IMR-90 (cell line): ENCODE results near the gene RSPH3. TPM values are rescaled to one million over a fixed set of nuclear protein-coding genes. Genes with fewer than 3 reads are reported as not detected.

Experiments
- ATAC-seq: fragments of 200-7000 bp; cut with Tn5 transposase; 2 replicates; pipeline ENCODE4 v1.9.1; 2020; ENCODE audit warnings: low read depth, mild to moderate bottlenecking, moderate library complexity
- BruUV-seq: library from RNA; stranded (reverse); fragments of 400-500 nt; replicated peaks from 2 replicates; lab custom pipeline; 2021; lab: Mats Ljungman, UMichigan
- CTCF ChIA-PET: fragments of 300-600 bp; formaldehyde crosslinking; extraction: SDS; loops from one replicate; lab custom pipeline; 2021; ENCODE audit warnings: antibody characterized with exemption; lab: Yijun Ruan, JAX
- POLR2A ChIA-PET: fragments of 300-600 bp; sonication (Branson Sonifier 250); formaldehyde crosslinking; loops from one replicate; lab custom pipeline; 2022; ENCODE audit warnings: antibody characterized with exemption; ENCODE audit not compliant: unreplicated experiment; lab: Charles Lee
- DNase-seq: peaks from one replicate; pipeline ENCODE4 v3.0.0; 2013
- H2AFZ ChIP-seq: replicated peaks from 2 replicates; pipeline ENCODE3; 2013; ENCODE audit warnings: low read length, mild to moderate bottlenecking; ENCODE audit not compliant: poor library complexity
- H2AK5ac ChIP-seq: 2 replicates; pipeline ENCODE4 v1.6.1; 2013; ENCODE audit warnings: low read depth, low read length, inconsistent platforms
- H2AK9ac ChIP-seq: replicated peaks from 2 replicates; pipeline ENCODE3; 2013; ENCODE audit warnings: mild to moderate bottlenecking, low read depth, low read length, moderate library complexity; ENCODE audit not compliant: poor library complexity
- H2BK120ac ChIP-seq: 2 replicates; pipeline ENCODE4 v1.6.1; 2013; ENCODE audit warnings: low read depth, low read length, inconsistent platforms
- H2BK15ac ChIP-seq: 3 replicates; pipeline ENCODE4 v1.6.1; 2013; ENCODE audit warnings: low read depth, low read length, inconsistent platforms
- H2BK20ac ChIP-seq: 2 replicates; pipeline ENCODE4 v1.6.1; 2013; ENCODE audit warnings: low read depth, mild to moderate bottlenecking, inconsistent platforms, low read length, moderate library complexity
- H2BK5ac ChIP-seq: 2 replicates; pipeline ENCODE4 v1.6.1; 2013; ENCODE audit warnings: mild to moderate bottlenecking, low read depth, low read length, inconsistent platforms; ENCODE audit not compliant: poor library complexity, severe bottlenecking
- H3K14ac ChIP-seq: replicated peaks from 2 replicates; pipeline ENCODE4 v1.6.1; 2013; ENCODE audit warnings: low read depth, low read length, inconsistent platforms
- H3K18ac ChIP-seq: 2 replicates; pipeline ENCODE4 v1.6.1; 2013; ENCODE audit warnings: low read depth, low read length, control low read depth
- H3K23ac ChIP-seq: 2 replicates; pipeline ENCODE4 v1.6.1; 2013; ENCODE audit warnings: low read depth, low read length, inconsistent platforms
- H3K27ac ChIP-seq: 2 replicates; pipeline ENCODE4 v1.5.1; 2013; ENCODE audit warnings: mild to moderate bottlenecking, control low read depth, low read length; ENCODE audit not compliant: insufficient read depth
- H3K27me3 ChIP-seq: 2 replicates; pipeline ENCODE4 v1.6.1; 2013; ENCODE audit warnings: low read length; ENCODE audit not compliant: control insufficient read depth, insufficient read depth
- H3K36me3 ChIP-seq: 2 replicates; pipeline ENCODE4 v1.6.1; 2013; ENCODE audit warnings: low read length, mixed read lengths; ENCODE audit not compliant: control insufficient read depth, insufficient read depth
- H3K4ac ChIP-seq: 2 replicates; pipeline ENCODE4 v1.6.1; 2013; ENCODE audit warnings: low read depth, low read length, inconsistent platforms
- H3K4me1 ChIP-seq: 2 replicates; pipeline ENCODE4 v1.6.1; 2013; ENCODE audit warnings: low read length, mixed read lengths; ENCODE audit not compliant: control insufficient read depth, insufficient read depth
- H3K4me2 ChIP-seq: 2 replicates; pipeline ENCODE4 v1.6.1; 2013; ENCODE audit warnings: low read depth, mild to moderate bottlenecking, control low read depth, low read length, moderate library complexity
- H3K4me3 ChIP-seq: 2 replicates; pipeline ENCODE4 v1.5.1; 2013; ENCODE audit warnings: low read depth, mild to moderate bottlenecking, control low read depth, low read length, moderate library complexity; ENCODE audit not compliant: insufficient read depth
- H3K56ac ChIP-seq: 2 replicates; pipeline ENCODE4 v1.6.1; 2013; ENCODE audit warnings: low read length, inconsistent platforms; ENCODE audit not compliant: insufficient read depth; ENCODE audit errors: extremely low read depth
- H3K79me1 ChIP-seq, 2 experiments: 2 replicates each; pipeline ENCODE4 v1.6.1; 2013; ENCODE audit warnings: low read length in 2 of 2, inconsistent platforms in 1 of 2, low read depth in 1 of 2
- H3K9ac ChIP-seq: 2 replicates; pipeline ENCODE4 v1.6.1; 2013; ENCODE audit warnings: low read depth, low read length, control low read depth
- H3K9me1 ChIP-seq: 2 replicates; pipeline ENCODE4 v1.6.1; 2013; ENCODE audit warnings: low read length, inconsistent platforms; ENCODE audit not compliant: insufficient read depth
- H3K9me3 ChIP-seq: 2 replicates; pipeline ENCODE4 v1.6.1; 2013; ENCODE audit warnings: low read length; ENCODE audit not compliant: control insufficient read depth, insufficient read depth
- H4K20me1 ChIP-seq: 2 replicates; pipeline ENCODE4 v1.6.1; 2013; ENCODE audit warnings: low read length, inconsistent platforms; ENCODE audit not compliant: insufficient read depth
- H4K5ac ChIP-seq: 2 replicates; pipeline ENCODE4 v1.6.1; 2013; ENCODE audit warnings: mild to moderate bottlenecking, low read depth, low read length, control low read depth
- H4K8ac ChIP-seq, 2 experiments: 2 replicates each; pipeline ENCODE4 v1.6.1; 2013; ENCODE audit warnings: low read depth in 2 of 2, low read length in 2 of 2, control low read depth in 1 of 2, inconsistent platforms in 1 of 2
- H4K91ac ChIP-seq: 2 replicates; pipeline ENCODE4 v1.6.1; 2013; ENCODE audit warnings: low read depth, low read length, inconsistent platforms; ENCODE audit not compliant: insufficient read depth
- CEBPB ChIP-seq: IDR thresholded peaks from 2 replicates; pipeline ENCODE4 v1.6.1; 2012; ENCODE audit warnings: low read depth, low read length, improper control_type of control experiment
- MAFK ChIP-seq: IDR thresholded peaks from 2 replicates; pipeline ENCODE4 v1.6.1; 2012; ENCODE audit warnings: low read depth, low read length, improper control_type of control experiment
- MXI1 ChIP-seq: IDR thresholded peaks from 2 replicates; pipeline ENCODE4 v1.6.1; 2012; ENCODE audit warnings: low read depth, mild to moderate bottlenecking, low read length, moderate library complexity, borderline replicate concordance
- POLR2A ChIP-seq: IDR thresholded peaks from 2 replicates; pipeline ENCODE4 v1.6.1; 2012; ENCODE audit warnings: mild to moderate bottlenecking, low read depth, low read length
- WGBS, 2 experiments: methylation state at CpG; one replicate each; pipeline versions ENCODE4 v1.1.5 to v1.1.7; 2013; ENCODE audit warnings: missing lambda C conversion rate in 2 of 2; ENCODE audit not compliant: insufficient read length in 1 of 2; ENCODE audit errors: extremely low coverage in 2 of 2; 5-methylcytosine and 5-hydroxymethylcytosine counted together
- dilution Hi-C: fragments of 300-500 bp; cut with HindIII; formaldehyde crosslinking; loops from one replicate; pipeline ENCODE4 v1.14.3; 2018; ENCODE audit warnings: low sequenced_read_pairs; ENCODE audit not compliant: unreplicated experiment
- in situ Hi-C: fragments of 300-500 bp; cut with MboI; formaldehyde crosslinking; loops from 3 replicates; pipeline ENCODE4 v1.14.3; 2019; ENCODE audit warnings: low sequenced_read_pairs, inconsistent platforms, mixed read lengths
- intact Hi-C: fragments of 100-400 bp; cut with micrococcal nuclease; formaldehyde crosslinking; loops from 2 replicates; pipeline ENCODE4 v1.10.0; 2022
- polyA plus RNA-seq, 3 experiments: library from polyadenylated mRNA; depleted of rRNA; stranded (reverse); fragments of >200 nt; gene quantifications; 2 replicates each; pipeline ENCODE4 v1.2.3, GENCODE V29; 2012; ENCODE audit warnings: low replicate concordance in 1 of 3
- total RNA-seq: library from RNA; depleted of rRNA; stranded (reverse); fragments of >200 nt; gene quantifications from 2 replicates; pipeline ENCODE4 v1.2.3, GENCODE V29; 2012

The RSPH3 gene
- total and polyA plus RNA-seq, 2 of the 4 experiments (the other 2 are of a cell fraction), result 1.7 to 3.0 TPM

DNA sequence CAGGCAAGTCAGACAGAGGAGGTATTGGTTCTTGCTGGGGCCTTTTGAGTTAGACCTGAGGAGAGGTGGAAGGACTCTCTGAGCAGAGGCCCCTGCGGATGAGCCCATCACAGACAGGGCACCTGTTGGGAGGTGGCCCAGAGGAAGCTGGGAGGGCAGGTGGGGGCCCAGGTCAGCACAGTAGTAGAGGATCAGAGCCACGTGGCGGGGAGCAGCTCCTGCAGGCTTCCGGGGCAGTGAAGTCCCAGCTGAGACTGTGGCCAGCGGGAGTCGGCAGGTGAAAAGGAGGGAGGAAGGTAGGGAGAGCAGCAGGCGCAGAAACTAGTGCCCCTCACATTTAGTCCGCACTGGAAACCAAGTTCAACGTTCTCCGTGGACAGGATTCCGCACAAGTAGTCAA, 61.8 kb downstream of the RSPH3 start:
- Histone ChIP-seq H4K91ac (no peak overlapping the region), H2BK15ac (no peak overlapping the region), H3K14ac (no peak overlapping the region), H2AK5ac (no peak overlapping the region), H2AK9ac (no peak overlapping the region), H3K36me3 (no peaks in the 10 kb centered on the region), H4K8ac (no peak overlapping the region), H4K20me1 (no peaks in the 10 kb centered on the region), H3K9me3 (no peaks in the 10 kb centered on the region), H3K79me1 (no peaks in the 10 kb centered on the region), H3K23ac (no peak overlapping the region), H3K56ac (no peak overlapping the region), H4K5ac (no peak overlapping the region), H3K9me1 (no peaks in the 10 kb centered on the region), H3K4me1 (no peaks in the 10 kb centered on the region), H3K27ac (no peak overlapping the region), H3K4ac (no peak overlapping the region), H2BK5ac (no peak overlapping the region), H3K4me3 (no peak overlapping the region), H3K18ac (no peak overlapping the region), H2BK20ac (no peak overlapping the region), H2AFZ (peak overlapping the region; percentile 36), H3K4me2 (no peak overlapping the region), H3K9ac (no peak overlapping the region), H3K27me3 (no peaks in the 10 kb centered on the region; the same call in 1 of the 2 replicates), H2BK120ac (no peak overlapping the region)
- TF ChIP-seq CEBPB (no peak), POLR2A (no peak), MXI1 (no peak), MAFK (no peak)
- POLR2A ChIA-PET, result no interaction called here
- ATAC-seq, result no peak
- CTCF ChIA-PET, result no interaction called here
- DNase-seq, result no peak
- dilution Hi-C loops, result no loop called here
- 90% methylated on average over 8 of the region's 11 CpGs; no CpG with 5 or more reads in 1 of the 2 experiments for WGBS, 2 experiments
- in situ Hi-C loops, result no loop called here
- intact Hi-C loops, result no loop called here
- BruUV-seq, result no TSS peak
